Mucosa of descending colon (tissue), 3 donors: ENCODE measurements around the gene PLK4. TPM values are rescaled to one million over a fixed set of nuclear protein-coding genes. Genes with fewer than 3 reads are reported as not detected.
"Not testable (repeated sequence)": the region's sequence is repeated elsewhere in the genome, so short reads cannot be mapped to it uniquely, and the experiment has no call there.

Experiments used
- ATAC-seq: fragments of 200-7000 bp; cut with Tn5 transposase; one replicate; pipeline ENCODE4 v1.9.1; 2020; ENCODE audit warnings: mild to moderate bottlenecking, moderate library complexity
- DNase-seq, 3 donors: peaks; one replicate each; pipeline ENCODE4 v3.0.0-alpha.2; 2020
- H3K36me3 ChIP-seq: fragments of 200-600 bp; one replicate; pipeline ENCODE4 v1.8.0; 2021; ENCODE audit warnings: low read depth, mild to moderate bottlenecking
- H3K4me1 ChIP-seq: fragments of 200-600 bp; one replicate; pipeline ENCODE4 v1.8.0; 2021; ENCODE audit warnings: low read depth, mild to moderate bottlenecking
- H3K4me3 ChIP-seq: fragments of 200-600 bp; one replicate; pipeline ENCODE4 v1.8.0; 2021; ENCODE audit warnings: mild to moderate bottlenecking
- H3K9me3 ChIP-seq: fragments of 200-600 bp; one replicate; pipeline ENCODE4 v1.8.0; 2021; ENCODE audit warnings: mild to moderate bottlenecking
- intact Hi-C, 2 donors: fragments of 100-400 bp; cut with DNase I in 1 of 2; cut with micrococcal nuclease in 1 of 2; formaldehyde crosslinking; loops; one replicate each; pipeline versions ENCODE4 v1.11.0 to v1.11.1; 2022; cut with DNase I, micrococcal nuclease
- total RNA-seq, 3 donors: library from RNA; stranded (reverse); fragmentation: NEBNext Ultra II Directional in 2 of 3; extraction: Animal tissue kit (Norgen Biotek cat#: 25700) in 2 of 3; gene quantifications; one replicate each; pipeline versions ENCODE4 v1.2.1 to v1.2.4, GENCODE V29; 2021 to 2023
- TF ChIP-seq, protein P1 (sequence below): fragments of 200-600 bp; IDR thresholded peaks from one replicate; pipeline ENCODE4 v1.8.0; 2022; ENCODE audit warnings: antibody characterized with exemption, mild to moderate bottlenecking
- donor health status: DM: no; HTN: no; CAD: no; lungs with moderate emphysema.
- donor health status: DM: no; HTN: no; CAD: no.
- donor health status: DM: no; HTN: yes; CAD: no.

The PLK4 gene
- total RNA-seq, 3 donors from 2014 or later = 1.1 to 8.7 (median 4.7) TPM

DNA sequence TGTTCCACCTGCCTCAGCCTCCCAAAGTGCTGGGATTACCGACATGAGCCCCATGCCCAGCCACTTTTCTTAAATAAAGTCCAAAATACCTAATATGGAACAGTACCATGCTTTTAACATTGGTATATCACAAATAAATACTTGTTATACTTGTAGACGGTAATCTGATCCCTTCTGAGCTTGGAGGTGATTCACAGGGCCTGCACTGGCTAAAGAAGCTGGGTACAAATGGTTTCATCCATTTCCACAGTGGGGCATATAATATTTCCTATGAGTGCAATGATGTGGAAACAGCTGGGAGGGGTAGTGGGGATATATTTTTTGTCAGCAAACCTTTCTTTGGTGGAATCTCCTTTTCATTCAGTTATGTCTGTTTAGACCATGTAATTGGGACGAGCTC is 35.8 kb downstream of the PLK4 start:
- Histone ChIP-seq H3K4me3 (no peak overlapping the region), H3K36me3 (no peaks in the 10 kb centered on the region), H3K4me1 (no peaks in the 10 kb centered on the region), H3K9me3 (no peaks in the 10 kb centered on the region)
- intact Hi-C loops = no loop called here
- TF ChIP-seq, protein P1, sequence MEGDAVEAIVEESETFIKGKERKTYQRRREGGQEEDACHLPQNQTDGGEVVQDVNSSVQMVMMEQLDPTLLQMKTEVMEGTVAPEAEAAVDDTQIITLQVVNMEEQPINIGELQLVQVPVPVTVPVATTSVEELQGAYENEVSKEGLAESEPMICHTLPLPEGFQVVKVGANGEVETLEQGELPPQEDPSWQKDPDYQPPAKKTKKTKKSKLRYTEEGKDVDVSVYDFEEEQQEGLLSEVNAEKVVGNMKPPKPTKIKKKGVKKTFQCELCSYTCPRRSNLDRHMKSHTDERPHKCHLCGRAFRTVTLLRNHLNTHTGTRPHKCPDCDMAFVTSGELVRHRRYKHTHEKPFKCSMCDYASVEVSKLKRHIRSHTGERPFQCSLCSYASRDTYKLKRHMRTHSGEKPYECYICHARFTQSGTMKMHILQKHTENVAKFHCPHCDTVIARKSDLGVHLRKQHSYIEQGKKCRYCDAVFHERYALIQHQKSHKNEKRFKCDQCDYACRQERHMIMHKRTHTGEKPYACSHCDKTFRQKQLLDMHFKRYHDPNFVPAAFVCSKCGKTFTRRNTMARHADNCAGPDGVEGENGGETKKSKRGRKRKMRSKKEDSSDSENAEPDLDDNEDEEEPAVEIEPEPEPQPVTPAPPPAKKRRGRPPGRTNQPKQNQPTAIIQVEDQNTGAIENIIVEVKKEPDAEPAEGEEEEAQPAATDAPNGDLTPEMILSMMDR = no peak
- ATAC-seq (no peak), DNase-seq (no peak)

DNA sequence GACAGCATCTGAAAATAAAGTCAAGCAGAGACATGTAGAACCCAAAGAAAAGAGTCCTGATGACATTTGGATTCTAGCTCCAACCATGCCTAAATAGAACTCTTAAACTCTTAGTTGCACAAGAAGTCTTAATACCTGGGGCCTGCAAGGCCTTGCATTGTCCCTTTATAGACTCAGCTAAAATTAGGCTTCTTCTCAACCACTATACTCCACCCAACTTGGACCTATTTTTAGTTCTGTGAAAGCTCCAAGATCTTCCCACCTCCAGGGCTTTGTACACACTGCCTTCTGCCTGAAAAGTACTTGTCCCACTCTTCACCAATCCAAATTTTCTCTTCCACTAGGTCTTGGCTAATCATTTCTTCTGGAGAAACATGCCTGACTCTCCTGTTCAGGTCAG is 36.5 kb downstream of the PLK4 start:
- H3K36me3 ChIP-seq = no peaks in the 10 kb centered on the region
- H3K4me3 ChIP-seq = no peak overlapping the region
- ATAC-seq (no peak), DNase-seq (no peak)
- no peaks in the 10 kb centered on the region for H3K9me3 ChIP-seq
- intact Hi-C loops = no loop called here
- TF ChIP-seq, protein P1 = no peak
- H3K4me1 ChIP-seq = no peaks in the 10 kb centered on the region

DNA sequence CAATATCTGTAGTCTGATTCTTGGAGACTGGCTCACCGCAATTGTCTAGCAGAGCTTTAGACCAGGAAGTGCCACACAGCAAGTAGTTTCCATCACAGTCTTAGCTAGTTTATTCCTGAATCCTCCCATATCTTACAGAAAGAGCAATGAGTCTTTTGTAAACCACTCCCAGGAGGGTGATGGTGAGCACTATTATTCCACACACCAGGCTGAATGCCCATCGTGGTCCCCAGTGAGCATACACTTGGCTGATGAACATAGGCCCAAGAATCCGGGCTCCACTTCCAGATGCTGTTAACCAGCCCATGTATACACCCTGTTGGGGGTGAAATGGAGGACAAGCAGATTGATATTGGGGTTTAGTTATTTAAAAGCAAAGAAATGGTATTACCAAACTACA is 39.8 kb downstream of the PLK4 start:
- H3K9me3 ChIP-seq = no peaks in the 10 kb centered on the region
- ATAC-seq = no peak
- H3K4me3 ChIP-seq = no peak overlapping the region
- H3K4me1 ChIP-seq = no peaks in the 10 kb centered on the region
- DNase-seq = no peak
- TF ChIP-seq, protein P1 = no peak
- intact Hi-C loops = no loop called here
- no peaks in the 10 kb centered on the region for H3K36me3 ChIP-seq

DNA sequence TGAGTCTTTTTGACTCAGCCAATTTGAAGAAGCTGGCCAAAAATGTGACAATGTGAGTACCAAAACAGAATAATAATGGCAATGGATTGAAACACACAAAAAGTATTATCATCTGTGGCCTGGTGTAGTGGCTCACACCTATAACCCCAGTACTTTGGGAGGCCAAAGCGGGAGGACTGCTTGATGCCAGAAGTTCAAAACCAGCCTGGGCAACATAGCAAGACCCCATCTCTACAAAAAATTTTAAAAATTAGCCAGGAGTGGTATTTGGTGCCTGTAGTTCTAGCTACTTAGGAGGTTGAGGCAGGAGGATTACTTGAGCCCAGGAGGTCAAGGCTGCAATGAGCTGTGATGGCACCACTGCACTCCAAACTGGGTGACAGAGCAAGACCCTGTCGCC is 41.5 kb downstream of the PLK4 start:
- H3K36me3 ChIP-seq = no peaks in the 10 kb centered on the region
- H3K4me1 ChIP-seq = no peaks in the 10 kb centered on the region
- intact Hi-C loops = no loop called here
- TF ChIP-seq, protein P1 = no peak
- DNase-seq (no peak), ATAC-seq (no peak)
- H3K4me3 ChIP-seq = no peak overlapping the region
- no peaks in the 10 kb centered on the region for H3K9me3 ChIP-seq

DNA sequence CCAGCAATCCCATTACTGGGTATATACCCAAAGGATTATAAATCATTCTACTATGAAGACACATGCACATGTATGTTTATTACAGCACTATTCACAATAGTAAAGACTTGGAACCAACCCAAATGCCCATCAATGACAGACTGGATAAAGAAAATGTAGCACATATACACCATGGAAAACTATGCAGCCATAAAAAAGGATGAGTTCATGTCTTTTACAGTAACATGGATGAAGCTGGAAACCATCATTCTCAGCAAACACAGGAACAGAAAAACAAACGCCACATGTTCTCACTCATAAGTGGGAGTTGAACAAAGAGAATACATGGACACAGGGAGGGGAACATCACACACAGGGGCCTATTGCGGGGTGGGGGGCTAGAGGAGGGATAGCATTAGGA is 45.0 kb downstream of the PLK4 start:
- H3K4me1 ChIP-seq, H3K36me3 ChIP-seq, intact Hi-C loops, H3K4me3 ChIP-seq, H3K9me3 ChIP-seq, ATAC-seq, DNase-seq: not testable (repeated sequence)

DNA sequence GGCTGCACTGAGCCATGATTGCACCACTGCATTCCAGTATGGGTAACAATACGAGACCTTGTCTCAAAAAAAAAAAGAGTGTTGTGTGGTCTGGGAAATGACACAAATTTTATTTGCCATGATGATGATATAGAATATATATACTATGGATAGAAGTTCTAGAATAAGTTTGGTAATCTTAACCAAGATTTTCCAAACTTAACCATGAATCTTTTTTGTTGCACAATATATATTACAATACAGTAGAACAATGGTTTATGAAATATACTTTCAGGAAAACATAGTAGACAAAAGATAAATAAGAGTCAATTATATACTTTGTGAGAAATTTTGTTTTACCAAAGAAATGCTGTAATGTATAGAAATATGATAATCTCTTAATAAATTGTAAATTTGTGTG is 49.5 kb downstream of the PLK4 start:
- DNase-seq = no peak
- intact Hi-C loops = no loop called here
- H3K4me3 ChIP-seq = no peak overlapping the region
- no peak for ATAC-seq
- no peaks in the 10 kb centered on the region for H3K36me3 ChIP-seq
- H3K4me1 ChIP-seq = no peaks in the 10 kb centered on the region
- H3K9me3 ChIP-seq = no peaks in the 10 kb centered on the region
- TF ChIP-seq, protein P1 = no peak

DNA sequence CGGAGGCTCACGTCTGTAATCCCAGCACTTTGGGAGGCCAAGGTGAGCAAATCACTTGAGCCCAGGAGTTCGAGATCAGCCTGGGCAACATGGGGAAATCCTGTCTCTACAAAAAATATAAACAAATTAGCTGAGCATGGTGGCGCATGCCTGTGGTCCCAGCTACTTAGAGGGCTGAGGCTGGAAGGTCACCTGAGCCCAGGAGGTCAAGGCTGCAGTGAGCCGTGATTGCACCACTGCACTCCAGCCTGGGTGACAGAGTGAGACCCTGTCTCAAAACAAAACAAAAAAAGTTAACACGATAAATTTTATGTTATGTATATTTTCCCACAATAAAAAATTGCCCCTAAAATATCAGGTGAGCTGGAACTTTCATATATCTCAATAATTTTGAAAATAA is 51.1 kb downstream of the PLK4 start:
- H3K36me3 ChIP-seq, ATAC-seq, DNase-seq, intact Hi-C loops, H3K4me3 ChIP-seq, H3K9me3 ChIP-seq, H3K4me1 ChIP-seq: not testable (repeated sequence)
